IPS-NIHi7 (cell line): Measurements from ENCODE around the gene TPRG1L.
"Not testable (repeated sequence)": the region's sequence is repeated elsewhere in the genome, so short reads cannot be mapped to it uniquely, and the experiment has no call there.

ENCODE experiments used
- DNase-seq: peaks from one replicate; pipeline ENCODE4 v3.0.0; 2012; ENCODE audit warnings: mixed read lengths; ENCODE audit errors: extremely low spot score

The TPRG1L gene

GRCh38 chr1:3609016-3609768 lies 15.6 kb upstream of the TPRG1L start:
- DNase-seq, result no peak

- DNase-seq, result no peak
Observed at GRCh38 chr1:3609769-3610526, 14.9 kb upstream of the TPRG1L start.

- no peak for DNase-seq
Observed at GRCh38 chr1:3610527-3611169, 14.2 kb upstream of the TPRG1L start.

GRCh38 chr1:3611170-3612019 lies 13.4 kb upstream of the TPRG1L start, which contains the start of gene MEGF6:
Gene MEGF6, minus strand, starts transcription at chr1:3611508. Its CDS starts 240 bp downstream, at chr1:3611268.
- peak; percentile 99 for DNase-seq

- DNase-seq, result no peak
Observed at GRCh38 chr1:3612123-3612522, 12.7 kb upstream of the TPRG1L start.

GRCh38 chr1:3614755-3615742 lies 9.8 kb upstream of the TPRG1L start:
- peak; percentile 64 for DNase-seq

GRCh38 chr1:3616861-3617260 lies 8.0 kb upstream of the TPRG1L start:
- DNase-seq, result no peak

- DNase-seq, result no peak
Observed at GRCh38 chr1:3617806-3618345, 6.9 kb upstream of the TPRG1L start.

- no peak for DNase-seq
Observed at GRCh38 chr1:3618531-3618880, 6.3 kb upstream of the TPRG1L start.

- DNase-seq, result peak; percentile 74
Observed at GRCh38 chr1:3618881-3619671, 5.7 kb upstream of the TPRG1L start.

- no peak for DNase-seq
Observed at GRCh38 chr1:3620708-3621107, 4.1 kb upstream of the TPRG1L start.

GRCh38 chr1:3621151-3621671 lies 3.6 kb upstream of the TPRG1L start:
- not testable (repeated sequence) for DNase-seq

- DNase-seq, result not testable (repeated sequence)
Observed at GRCh38 chr1:3622102-3622501, 2.7 kb upstream of the TPRG1L start.

- DNase-seq, result no peak
Observed at GRCh38 chr1:3623441-3624199, 1.2 kb upstream of the TPRG1L start.

GRCh38 chr1:3625151-3625907 lies 514 bp downstream of the TPRG1L start:
- peak; percentile 49 for DNase-seq

GRCh38 chr1:3626025-3626424 lies 1.2 kb downstream of the TPRG1L start:
- DNase-seq, result no peak

GRCh38 chr1:3627515-3628253 lies 2.9 kb downstream of the TPRG1L start:
- no peak for DNase-seq
